ENCODE measurements around the gene PHF21A. TPM values are rescaled to one million over a fixed set of nuclear protein-coding genes. Genes with fewer than 3 reads are reported as not detected.

The PHF21A gene
- total and polyA plus RNA-seq, 2 of the 8 experiments (the other 6 are each of a cell fraction or from before 2014, with no cell fraction given) = 17.6 to 40.3 TPM

- H3K4me1 ChIP-seq (replicated peaks in 1 of 4; ENCODE audit: control insufficient read depth in 3 of 4, insufficient read depth in 4 of 4, low read length in 3 of 4) = peaks cover 0 to 14% (median 8%) of the 10 kb centered on the region in 4 experiments; a peak in 6 of 7 replicates
- no peak overlapping the region for H2BK15ac ChIP-seq (ENCODE audit: low read length)
- H3K4ac ChIP-seq (replicated peaks; ENCODE audit: insufficient read length, low read depth, low read length) = no peak overlapping the region
- H3K9me3 ChIP-seq (ENCODE audit: insufficient read depth in 2 of 2, low read depth in 1 of 2, low read length in 1 of 2) = no peaks in the 10 kb centered on the region
- 91% methylated on average over 8 of the region's 8 CpGs; no CpG with 5 or more reads in 1 of the 2 experiments for WGBS, 2 experiments (ENCODE audit: extremely low coverage in 1 of 2, insufficient coverage in 1 of 2, insufficient read length in 1 of 2, insufficient replicate concordance in 2 of 2, low coverage in 1 of 2, low lambda C conversion rate in 2 of 2, missing lambda C conversion rate in 1 of 2)
- H4K91ac ChIP-seq (replicated peaks; ENCODE audit: insufficient read length, low read length) = no peak overlapping the region
- H3K4me3 ChIP-seq (ENCODE audit: extremely low read depth in 1 of 4, insufficient read depth in 2 of 4, low read depth in 3 of 4, low read length in 4 of 4) = no peak overlapping the region
- FAIRE-seq = no peak
- H3K36me3 ChIP-seq (ENCODE audit: control insufficient read depth in 2 of 4, insufficient read depth in 4 of 4, low read length in 3 of 4) = no peaks in the 10 kb centered on the region
- ChIA-PET CTCF (ENCODE audit: partially characterized antibody) (interaction anchor here (0.9 to 5.7 kb wide), 6 partner anchors 13 to 424 kb away, joined by 3 to 32 read pairs (median 3); no protein-coding TSS in a partner anchor), POLR2A (ENCODE audit: partially characterized antibody) (interaction anchor here (0.8 kb wide), 1 partner anchor 348 kb away, joined by 3 read pairs; no protein-coding TSS in a partner anchor)
- no peak overlapping the region for H2AFZ ChIP-seq (ENCODE audit: low read length)
- H4K20me1 ChIP-seq (replicated peaks in 1 of 2; ENCODE audit: control insufficient read depth in 1 of 2, insufficient read depth in 2 of 2, low read length in 2 of 2) = peaks cover 0 to 11% of the 10 kb centered on the region in 2 experiments
- H3K4me2 ChIP-seq (ENCODE audit: insufficient read depth in 1 of 2, low read depth in 2 of 2, low read length in 2 of 2) = no peak overlapping the region
- no peak for DNase-seq (ENCODE audit: low read depth in 1 of 2, low spot score in 2 of 2)
- no peak overlapping the region for H3K56ac ChIP-seq (replicated peaks; ENCODE audit: insufficient read length, low read depth, low read length)
- H3K9ac ChIP-seq (replicated peaks in 1 of 4; ENCODE audit: extremely low read depth in 1 of 4, low read depth in 3 of 4, low read length in 3 of 4) = no peak overlapping the region
- H2BK5ac ChIP-seq (ENCODE audit: low read depth, low read length) = no peak overlapping the region
- H2BK20ac ChIP-seq (ENCODE audit: low read length) = no peak overlapping the region
- H3K23me2 ChIP-seq (ENCODE audit: low read depth, low read length) = peaks cover 8% of the 10 kb centered on the region; the same call in 1 of the 2 replicates
- no peak overlapping the region for H3K18ac ChIP-seq (ENCODE audit: extremely low read depth, low read length)
- H3K27ac ChIP-seq (ENCODE audit: low read depth, low read length) = no peak overlapping the region
- H3K23ac ChIP-seq (ENCODE audit: insufficient read length) = no peak overlapping the region
- no peak overlapping the region for H3K14ac ChIP-seq (ENCODE audit: insufficient read length)
- H4K5ac ChIP-seq (ENCODE audit: insufficient read length, low read depth, low read length) = no peak overlapping the region
- H3K27me3 ChIP-seq (replicated peaks in 1 of 4; ENCODE audit: control insufficient read depth in 3 of 4, extremely low read depth in 1 of 4, insufficient read depth in 3 of 4, low read length in 3 of 4) = no peaks in the 10 kb centered on the region; a peak in 2 of 7 replicates
- H3K79me1 ChIP-seq (ENCODE audit: low read depth, low read length) = no peaks in the 10 kb centered on the region; the same call in 1 of the 2 replicates
- no peak overlapping the region for H2BK120ac ChIP-seq (replicated peaks; ENCODE audit: low read depth, low read length)
- H3K79me2 ChIP-seq (ENCODE audit: control insufficient read depth in 1 of 2, insufficient read depth in 2 of 2, low read length in 2 of 2) = no peaks in the 10 kb centered on the region; a peak in 1 of 4 replicates
- no peak overlapping the region for H4K8ac ChIP-seq (ENCODE audit: extremely low read depth, insufficient read depth, low read length)
- no peak overlapping the region for H2AK5ac ChIP-seq (ENCODE audit: low read depth, low read length)
- H2BK12ac ChIP-seq (ENCODE audit: low read depth, low read length) = no peak overlapping the region
- TF ChIP-seq TAF1 (IDR thresholded peaks at IDR 0.05; ENCODE audit: low read depth, low read length) = no peak
- no peak for TF ChIP-seq ATF3 (IDR thresholded peaks at IDR 0.05; ENCODE audit: insufficient read depth, low read depth, low read length)
- TF ChIP-seq SAP30 (IDR thresholded peaks at IDR 0.05; ENCODE audit: insufficient read depth, insufficient replicate concordance, low read length) = no peak
- TF ChIP-seq KDM4A (IDR thresholded peaks at IDR 0.05; ENCODE audit: low read depth, low read length, severe bottlenecking) = no peak
- TF ChIP-seq EGR1 (IDR thresholded peaks at IDR 0.05; ENCODE audit: borderline replicate concordance, low read depth, low read length) = no peak
- no peak for TF ChIP-seq JUN (IDR thresholded peaks at IDR 0.05; ENCODE audit: low read depth, low read length)
- TF ChIP-seq CREB1 (IDR thresholded peaks at IDR 0.05) = no peak
- no peak for TF ChIP-seq PHF8 (conservative IDR thresholded peaks at IDR 0.05; ENCODE audit: low read depth, low read length)
- TF ChIP-seq SRF (IDR thresholded peaks at IDR 0.05; ENCODE audit: low read depth, low read length) = no peak
- no peak for TF ChIP-seq RBBP5 (IDR thresholded peaks at IDR 0.05; ENCODE audit: borderline replicate concordance, low read depth, low read length)
- no peak for TF ChIP-seq HDAC6 (IDR thresholded peaks at IDR 0.05; ENCODE audit: low read depth, low read length)
- no peak for TF ChIP-seq HDAC2 (IDR thresholded peaks at IDR 0.05; ENCODE audit: borderline replicate concordance in 1 of 2, low read depth in 2 of 2, low read length in 2 of 2)
- no peak for TF ChIP-seq MAFK (IDR thresholded peaks at IDR 0.05; ENCODE audit: low read depth, low read length)
- TF ChIP-seq ASH2L (IDR thresholded peaks at IDR 0.05; ENCODE audit: low read length) = no peak
Observed at GRCh38 chr11:45889555-45889954, 231.7 kb downstream of the PHF21A start.
